Activated CD8-positive, alpha-beta memory T cell treated with anti-CD3 and anti-CD28 coated beads, Interleukin-2, amount 50 U/mL, for 48 hours (primary cell): Measurements from ENCODE around the gene SHANK1.
"Not testable (repeated sequence)": the region's sequence is repeated elsewhere in the genome, so short reads cannot be mapped to it uniquely, and the experiment has no call there.

ENCODE experiments used
- DNase-seq: peaks from one replicate; pipeline ENCODE4 v3.0.0-alpha.2; 2020

The SHANK1 gene

DNA sequence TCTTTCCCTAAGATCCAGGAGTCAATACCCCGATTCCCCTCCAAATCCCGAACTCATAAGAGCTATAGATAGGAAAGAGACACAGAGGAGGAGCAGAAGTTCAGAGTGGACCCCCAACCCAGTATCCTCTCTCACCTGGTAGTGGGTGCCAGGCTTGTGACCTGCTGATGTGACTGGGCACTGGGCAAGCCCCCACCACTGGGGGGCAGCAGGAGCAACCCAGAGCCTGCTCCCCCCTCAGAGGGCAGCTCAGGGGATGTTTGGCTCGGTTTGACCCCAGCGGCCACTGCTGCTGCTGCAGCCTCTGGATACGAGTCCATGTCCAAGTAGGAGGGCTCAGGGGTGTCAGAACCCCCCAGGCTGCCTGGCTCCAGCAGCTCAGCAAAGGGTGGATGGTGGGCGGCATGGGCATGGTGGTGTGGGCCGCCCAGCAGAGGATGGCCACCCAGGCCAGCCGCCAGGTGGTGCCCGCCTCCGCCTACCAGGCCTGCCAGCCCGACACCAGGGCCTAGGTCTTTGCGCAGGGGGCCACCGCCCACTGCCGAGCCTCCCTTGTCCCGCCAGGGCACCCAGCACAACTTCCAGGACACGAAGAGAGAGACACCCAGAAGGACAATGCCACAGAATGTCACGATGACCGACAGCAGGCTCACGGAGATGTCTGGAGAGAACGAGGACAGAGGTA is 87.3 kb downstream of the SHANK1 start:
- no peak for DNase-seq

DNA sequence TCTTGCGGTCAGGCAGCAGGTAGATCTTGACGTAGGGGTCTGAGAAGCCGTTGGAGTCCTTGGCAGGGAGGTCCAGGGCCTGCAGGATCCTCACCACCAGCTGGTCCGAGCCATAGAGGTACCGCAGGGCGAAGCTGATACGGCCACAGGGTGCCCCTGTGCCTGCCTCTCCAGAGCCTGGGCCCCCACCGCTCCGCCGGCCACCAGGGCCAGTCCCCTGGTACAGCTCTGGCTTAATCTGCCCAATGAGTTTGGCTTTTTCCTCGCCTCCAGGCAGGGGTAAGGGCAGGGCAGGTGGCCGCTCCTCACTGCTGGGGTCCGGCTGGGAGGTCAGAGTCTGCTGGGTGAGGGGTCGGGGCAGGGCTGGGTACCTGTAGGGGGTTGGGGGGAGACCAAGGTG is 89.8 kb downstream of the SHANK1 start:
- no peak for DNase-seq

DNA sequence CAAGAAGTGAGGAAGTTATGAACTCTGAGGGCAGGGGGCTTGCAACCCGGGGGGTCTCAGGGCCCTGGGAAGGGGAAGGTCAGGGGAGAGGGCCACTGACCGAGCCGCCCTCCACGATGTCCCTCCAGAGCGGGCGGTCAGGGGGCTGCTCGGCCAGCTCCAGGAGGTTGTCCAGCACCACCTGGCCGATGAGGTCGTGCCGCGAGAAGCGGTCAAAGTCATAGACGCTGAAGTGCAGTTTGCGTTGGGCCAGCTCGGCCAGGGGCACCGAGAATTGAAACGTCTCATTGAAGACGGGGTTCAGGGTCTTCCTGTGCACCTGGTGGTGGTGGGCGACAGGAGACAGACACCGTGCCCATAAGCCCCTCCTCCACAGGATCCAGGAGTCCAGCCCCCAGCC is 90.4 kb downstream of the SHANK1 start:
- DNase-seq, result no peak

DNA sequence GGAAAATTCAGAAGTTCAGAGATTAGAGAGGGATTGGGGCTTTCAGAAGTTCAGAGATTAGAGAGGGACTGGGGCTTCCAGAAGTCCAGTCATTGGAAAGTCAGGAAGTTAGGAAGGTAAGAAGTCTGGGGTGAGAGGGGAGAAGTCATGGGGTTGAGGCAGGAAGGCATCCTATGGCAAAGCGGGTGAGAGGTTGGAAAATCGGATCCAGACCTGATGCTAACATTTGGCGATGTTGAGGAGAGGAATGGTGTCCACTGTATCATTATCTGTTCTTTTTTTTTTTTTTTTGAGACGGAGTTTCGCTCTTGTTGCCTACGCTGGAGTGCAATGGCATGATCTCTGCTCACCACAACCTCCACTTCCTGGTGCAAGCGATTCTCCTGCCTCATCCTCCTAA is 91.1 kb downstream of the SHANK1 start:
- no peak for DNase-seq

DNA sequence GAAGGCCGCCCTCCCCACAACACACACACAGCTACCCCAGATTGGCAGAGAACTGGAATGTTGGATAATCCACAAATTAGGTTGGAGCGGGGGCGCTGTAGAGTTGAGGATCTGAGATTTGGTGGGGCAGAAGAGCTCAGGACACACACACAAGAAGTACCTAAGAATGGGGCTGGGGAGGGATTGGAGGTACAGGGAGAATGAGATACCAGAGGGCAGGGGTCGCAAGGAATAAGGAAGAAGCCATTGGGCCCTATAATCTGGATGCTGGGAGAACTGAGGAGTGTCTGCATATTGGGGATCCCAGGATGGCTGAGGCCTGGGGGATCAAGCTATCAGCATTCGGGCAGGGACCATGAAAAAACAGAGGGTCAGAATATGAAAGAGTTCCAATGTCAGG is 91.5 kb downstream of the SHANK1 start:
- DNase-seq, result no peak

DNA sequence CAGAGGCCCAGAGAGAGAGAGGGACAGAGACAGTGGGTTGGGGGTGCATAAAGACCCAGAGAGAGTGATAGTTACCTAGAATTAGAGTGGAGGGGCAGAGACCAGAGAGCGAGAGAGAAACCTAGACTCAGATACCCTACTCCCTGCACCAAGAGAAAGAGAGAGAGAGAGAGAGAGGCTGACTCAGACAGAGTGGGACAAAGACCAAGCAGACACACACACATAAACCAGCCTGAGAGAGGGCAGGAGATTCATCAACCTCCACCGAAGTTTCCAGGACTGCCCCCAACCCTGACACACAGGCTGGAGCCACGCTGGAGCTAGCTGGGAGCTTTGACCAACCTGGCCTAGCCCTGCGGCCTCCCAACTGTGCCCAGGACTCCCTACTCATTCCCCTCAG is 92.8 kb downstream of the SHANK1 start:
- no peak for DNase-seq

DNA sequence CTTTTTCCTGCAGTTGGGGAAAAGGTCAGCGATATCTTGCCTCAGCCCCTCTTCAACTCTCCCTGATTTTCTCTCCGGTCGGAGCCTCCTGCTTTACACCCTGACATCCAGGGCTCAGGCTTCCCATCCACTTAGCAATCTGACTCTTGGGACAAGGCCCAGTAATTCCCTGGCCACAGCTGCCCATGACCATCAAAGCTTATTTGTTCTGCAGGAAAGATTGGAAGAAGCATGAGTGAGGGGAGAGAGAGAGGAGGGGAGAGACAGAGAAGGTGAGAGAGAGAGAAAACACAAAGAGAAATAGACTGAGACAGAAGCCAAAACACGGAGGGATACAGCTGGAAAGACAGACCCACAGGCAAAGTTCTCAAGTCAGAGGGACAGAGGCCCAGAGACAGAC is 93.6 kb downstream of the SHANK1 start:
- no peak for DNase-seq

DNA sequence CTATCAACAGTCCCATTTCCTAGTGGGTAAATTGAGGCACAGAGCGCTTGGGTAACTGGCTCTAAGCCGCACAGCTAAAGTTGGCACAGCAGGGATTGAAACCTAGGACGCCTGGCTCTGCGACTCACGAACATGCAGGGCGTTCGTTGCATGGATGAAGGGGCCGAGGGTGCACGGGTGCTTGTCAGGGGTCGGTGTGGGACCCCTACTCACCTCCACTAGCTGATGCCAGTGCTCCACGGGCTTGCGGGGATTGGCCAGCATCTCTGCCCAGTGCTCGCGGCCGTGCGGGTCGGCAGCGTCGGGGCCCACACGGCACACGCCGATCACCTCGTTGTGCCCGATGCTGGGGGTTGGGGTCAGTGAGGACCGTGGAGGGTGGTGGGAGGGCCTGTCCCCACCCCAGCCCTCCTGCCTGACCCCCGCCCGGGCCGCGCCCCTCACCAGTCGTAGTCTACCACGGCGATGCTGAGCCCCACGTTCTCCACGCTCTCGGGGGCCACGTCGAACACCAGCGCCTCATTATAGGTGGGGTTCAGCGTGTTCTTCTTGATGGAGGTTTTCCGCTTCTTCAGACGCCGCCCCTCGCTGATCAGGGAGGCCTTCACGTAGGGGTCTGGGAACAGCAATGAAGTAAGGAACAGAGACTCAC is 94.5 kb downstream of the SHANK1 start:
- DNase-seq, result no peak

DNA sequence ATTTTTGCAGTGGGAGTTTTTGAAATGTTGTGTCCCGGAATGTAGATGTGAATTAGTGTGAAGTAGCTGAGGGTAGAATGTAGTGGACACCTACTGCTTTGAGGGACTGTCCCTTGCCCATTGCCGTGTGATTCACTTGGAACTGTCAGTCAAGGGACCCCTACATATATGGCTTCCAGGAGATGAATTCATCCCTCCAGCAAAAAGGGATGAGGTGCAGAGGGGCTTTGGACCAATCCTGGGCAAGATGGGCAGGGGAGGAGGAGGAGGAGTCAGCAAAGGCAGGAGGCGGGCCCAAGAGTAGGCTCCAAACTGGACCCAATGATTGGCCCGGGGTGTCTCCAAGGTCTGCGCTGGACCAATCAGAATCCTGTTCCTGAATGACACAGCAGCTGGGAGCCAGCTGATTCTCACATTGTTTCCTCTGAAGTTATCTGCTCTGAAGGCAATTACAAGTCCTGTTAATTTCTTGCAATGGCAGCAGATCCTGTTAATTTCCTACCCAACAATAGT is 99.2 kb downstream of the SHANK1 start:
- not testable (repeated sequence) for DNase-seq

DNA sequence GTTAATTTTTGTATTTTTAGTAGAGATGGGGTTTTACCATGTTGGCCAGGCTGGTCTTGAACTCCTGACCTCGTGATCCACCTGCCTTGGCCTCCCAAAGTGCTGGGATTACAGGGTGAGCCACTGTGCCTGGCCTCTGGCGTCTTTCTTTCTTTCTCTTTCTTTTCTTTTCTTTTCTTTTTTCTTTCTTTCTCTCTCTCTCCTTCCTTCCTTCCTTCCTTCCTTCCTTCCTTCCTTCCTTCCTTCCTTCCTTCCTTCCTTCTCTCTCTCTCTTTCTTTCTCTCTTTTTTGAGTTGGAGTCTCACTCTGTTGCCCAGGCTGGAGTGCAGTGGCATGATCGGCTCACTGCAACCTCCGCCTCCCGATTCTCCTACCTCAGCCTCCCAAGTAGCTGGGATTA is 100.4 kb downstream of the SHANK1 start:
- DNase-seq, result not testable (repeated sequence)

DNA sequence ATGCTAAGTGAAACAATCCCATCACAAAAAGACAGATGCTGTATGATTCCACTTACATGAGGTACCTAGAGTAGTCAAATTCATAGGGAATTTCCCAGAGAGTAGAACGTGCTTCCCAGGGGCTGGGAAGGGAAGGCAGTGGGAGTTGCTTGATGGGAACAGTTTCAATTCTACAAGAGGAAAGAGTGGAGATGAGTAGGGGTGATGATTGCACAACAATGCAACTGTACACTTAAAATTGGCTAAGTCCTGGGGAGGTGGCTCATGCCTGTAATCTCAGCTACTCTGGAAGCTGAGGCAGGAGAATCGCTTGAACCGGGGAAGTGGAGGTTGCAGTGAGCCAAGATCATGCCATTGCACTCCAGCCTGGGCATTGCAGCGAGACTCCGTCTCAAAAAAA is 101.2 kb downstream of the SHANK1 start:
- not testable (repeated sequence) for DNase-seq

DNA sequence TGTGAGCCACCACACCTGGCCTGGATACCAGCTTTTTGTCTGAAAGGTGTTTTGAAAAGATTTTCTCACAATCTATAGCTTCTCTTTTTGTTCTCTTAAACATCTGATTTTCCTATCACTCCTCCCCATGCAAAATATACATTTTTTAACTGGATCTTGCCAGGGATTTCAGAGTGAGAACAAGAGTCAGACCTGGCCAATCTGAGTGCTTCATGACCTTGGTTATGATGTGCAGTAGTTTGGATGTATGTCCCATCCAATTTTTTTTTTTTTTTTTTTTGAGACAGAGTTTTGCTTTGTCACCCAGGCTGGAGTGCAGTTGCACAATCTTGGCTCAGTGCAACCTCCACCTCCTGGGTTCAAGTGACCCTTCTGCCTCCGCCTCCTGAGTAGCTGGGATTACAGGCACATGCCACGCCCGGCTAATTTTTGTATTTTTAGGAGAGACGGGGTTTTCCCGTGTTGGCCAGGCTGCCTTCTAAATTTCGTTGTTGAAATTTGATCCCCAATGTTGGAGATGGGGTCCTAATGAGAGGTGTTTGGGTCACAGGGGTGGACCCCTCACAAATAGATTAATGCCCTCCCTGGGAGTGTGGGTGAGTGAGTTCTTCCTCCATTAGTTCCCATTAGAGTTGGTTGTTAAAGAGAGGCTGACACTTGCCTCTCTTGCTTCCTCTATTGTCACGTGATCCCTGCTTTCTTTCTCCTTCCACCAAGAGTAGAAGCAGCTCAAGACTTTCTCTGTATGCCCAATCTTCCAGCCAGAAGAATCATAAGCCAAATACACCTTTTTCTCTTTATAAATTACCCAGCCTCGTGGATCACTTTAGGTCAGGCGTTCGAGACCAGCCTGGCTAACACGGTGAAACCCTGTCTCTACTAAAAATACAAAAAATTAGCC is 106.8 kb downstream of the SHANK1 start:
- not testable (repeated sequence) for DNase-seq
